Islet precursor cell (in vitro differentiated cells): ENCODE results near the gene TMEM214.
"Not testable (repeated sequence)": the region's sequence is repeated elsewhere in the genome, so short reads cannot be mapped to it uniquely, and the experiment has no call there.

ENCODE experiments used
- DNase-seq: peaks from one replicate; pipeline ENCODE4 v3.0.0-alpha.2; 2018

The TMEM214 gene

DNA sequence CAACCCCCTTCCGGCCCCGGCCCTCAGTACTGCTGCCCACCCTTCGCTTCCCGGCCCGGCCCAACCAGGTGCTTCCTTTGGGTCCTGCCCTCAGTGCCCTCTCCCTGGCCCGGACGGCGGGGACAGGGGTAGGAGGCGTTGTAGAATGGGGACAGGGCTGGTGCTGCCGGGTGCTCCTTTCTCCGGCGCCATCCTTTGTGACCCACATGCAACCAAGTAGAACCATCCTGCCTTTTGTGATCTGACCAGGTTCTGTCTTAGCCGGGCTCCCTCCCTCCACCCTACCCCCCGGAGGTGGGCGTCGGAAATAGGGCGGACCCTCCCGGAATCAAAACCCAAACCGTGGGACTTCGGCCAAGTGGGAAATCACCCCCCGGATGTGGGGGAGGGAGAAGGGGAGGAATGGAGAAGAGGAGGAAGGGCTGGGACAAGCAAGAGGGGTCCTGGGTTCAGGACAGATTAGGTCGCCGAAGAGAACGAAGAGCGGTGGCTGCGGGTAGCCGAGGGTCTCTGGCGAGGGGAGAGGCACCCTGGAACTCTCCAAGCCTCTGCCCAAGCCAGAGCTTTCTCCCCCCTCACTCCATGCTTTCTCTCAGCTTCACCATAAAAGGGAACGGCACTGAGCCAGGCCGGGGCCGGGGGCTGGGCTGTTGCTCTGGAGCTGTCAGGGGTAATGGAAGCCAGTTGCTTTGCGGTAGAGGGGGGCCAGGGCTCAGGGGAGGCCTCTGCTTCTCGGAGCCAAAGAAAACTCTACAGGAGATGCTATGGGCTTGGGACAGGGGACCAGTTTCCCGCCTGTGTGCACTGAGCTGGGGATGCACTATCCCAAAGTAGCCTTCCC, 39.4 kb downstream of the TMEM214 start:
- DNase-seq = peak; percentile 85

DNA sequence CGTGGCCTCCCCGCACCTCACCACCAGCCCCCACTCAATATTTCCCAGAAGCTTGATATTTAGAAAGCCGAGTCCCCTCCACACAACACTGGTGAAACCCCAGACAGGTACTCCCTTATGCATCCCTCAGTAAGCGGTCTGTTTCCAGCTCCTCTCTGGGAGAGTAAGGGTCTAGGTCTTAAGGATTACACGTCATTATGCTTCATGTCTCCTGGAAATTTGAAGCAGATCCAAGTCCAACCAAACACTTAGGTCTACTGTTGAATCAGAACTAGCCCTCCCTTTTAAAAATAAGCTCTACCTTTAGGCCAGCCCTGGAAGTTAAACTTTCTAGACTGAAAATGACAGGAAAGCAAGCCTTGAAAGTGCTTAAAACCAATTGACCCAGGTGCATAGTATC, 40.2 kb downstream of the TMEM214 start:
- no peak for DNase-seq

DNA sequence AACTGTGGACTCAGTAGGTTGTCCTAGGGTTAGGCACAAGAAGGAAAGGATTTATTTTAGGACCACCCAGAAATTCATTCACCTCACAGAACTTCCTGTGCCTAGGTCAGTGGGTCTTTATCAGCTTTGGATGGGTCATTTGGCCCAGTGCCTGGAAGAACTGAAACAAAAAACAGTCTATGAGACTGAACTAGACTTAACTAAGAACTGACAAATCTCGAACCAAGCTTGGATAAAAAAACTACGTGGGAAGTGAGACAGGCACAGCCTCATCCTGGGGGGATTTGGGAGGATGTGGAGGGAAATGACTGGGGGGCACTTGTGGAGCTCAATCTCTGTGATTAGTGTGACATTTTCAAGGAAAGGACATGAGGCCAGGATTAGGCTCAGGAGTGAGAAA, 41.0 kb downstream of the TMEM214 start:
- no peak for DNase-seq

DNA sequence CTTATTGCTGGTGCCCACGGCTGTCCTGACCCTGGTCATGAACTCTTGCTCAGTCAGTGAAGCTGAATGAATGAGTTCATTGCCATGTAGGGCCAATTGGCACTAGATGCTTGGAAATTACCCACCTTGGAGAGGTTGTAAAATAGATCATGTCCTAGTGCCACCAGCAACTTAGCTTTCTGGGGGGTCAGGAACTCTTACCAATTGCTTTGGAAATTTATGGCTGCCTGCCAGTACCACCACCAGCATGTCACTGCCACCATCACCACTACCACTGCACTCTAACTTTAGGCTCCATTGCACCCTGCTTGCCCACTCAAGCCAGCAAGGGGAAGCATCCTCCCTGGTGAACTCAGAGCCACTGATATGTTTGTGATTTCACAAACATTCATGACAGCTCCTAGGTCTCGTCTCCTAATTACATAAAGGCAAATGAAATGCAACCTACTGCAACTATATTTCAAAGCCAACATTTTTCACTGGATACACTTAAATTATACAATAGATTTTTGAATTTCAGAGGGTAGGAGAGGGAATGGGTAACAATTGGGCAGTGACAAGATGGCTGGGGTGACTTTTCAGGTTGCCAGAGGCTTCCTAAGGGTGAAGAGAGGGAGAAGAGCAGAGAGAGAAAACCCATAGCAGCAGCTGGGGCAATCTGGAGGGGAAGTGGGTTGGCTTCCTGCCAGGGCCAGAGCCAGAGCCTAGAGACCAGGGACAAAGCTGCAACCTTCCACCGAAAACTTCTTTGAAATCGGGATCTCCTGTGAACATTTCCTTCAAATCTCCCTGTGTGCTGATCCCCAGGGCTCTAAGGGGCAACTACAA, 42.2 kb downstream of the TMEM214 start:
- DNase-seq = no peak

DNA sequence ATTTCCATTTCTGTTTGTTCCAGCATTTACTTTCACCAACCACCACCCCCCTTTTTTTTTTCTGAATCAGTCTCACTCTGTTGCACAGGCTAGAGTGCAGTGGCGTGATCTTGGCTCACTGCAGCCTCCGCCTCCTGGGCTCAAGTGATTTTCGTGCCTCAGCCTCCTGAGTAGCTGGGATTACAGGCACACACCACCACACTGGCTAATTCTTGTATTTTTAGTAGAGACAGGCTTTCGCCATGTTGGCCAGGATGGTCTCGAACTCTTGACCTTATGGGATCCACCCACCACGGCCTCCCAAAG, 42.8 kb downstream of the TMEM214 start:
- not testable (repeated sequence) for DNase-seq

DNA sequence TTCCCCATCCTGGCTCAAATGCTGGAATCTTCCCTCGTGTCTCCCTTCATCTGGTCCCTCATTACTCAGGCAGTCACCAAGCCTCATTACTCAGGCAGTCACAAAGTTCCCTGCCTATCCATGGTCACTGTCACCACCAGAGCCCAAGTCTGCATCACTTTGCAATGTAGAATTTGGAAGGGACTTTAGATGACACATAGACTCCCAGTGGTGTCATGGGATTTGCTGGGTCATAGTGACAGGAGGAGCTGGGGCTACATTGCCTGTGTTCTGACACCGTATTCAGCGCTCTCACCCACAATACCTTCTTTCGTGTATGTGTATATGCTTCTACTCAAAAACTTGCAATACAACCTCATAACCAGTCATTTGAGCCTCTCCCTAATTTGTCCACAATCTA, 43.6 kb downstream of the TMEM214 start:
- DNase-seq = no peak

DNA sequence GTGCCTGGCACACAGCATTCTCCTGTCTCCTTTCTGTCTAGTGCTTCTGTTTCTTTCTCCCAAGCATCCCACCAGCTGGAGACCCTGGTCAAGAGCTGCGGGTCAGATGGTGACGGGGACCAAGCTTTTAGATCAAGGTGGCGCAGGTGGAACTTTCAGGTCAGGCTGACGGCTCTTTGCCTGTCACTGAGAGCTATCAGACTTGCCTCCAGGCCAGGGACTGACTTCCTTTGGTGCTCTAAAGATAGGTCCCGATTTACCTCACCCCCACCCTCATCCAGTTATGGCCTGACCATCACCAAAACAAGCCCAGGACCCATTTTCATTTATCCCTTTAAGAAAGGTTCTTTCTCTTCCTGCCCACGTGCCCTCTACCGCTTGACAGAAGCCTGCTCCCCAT, 44.5 kb downstream of the TMEM214 start:
- no peak for DNase-seq

DNA sequence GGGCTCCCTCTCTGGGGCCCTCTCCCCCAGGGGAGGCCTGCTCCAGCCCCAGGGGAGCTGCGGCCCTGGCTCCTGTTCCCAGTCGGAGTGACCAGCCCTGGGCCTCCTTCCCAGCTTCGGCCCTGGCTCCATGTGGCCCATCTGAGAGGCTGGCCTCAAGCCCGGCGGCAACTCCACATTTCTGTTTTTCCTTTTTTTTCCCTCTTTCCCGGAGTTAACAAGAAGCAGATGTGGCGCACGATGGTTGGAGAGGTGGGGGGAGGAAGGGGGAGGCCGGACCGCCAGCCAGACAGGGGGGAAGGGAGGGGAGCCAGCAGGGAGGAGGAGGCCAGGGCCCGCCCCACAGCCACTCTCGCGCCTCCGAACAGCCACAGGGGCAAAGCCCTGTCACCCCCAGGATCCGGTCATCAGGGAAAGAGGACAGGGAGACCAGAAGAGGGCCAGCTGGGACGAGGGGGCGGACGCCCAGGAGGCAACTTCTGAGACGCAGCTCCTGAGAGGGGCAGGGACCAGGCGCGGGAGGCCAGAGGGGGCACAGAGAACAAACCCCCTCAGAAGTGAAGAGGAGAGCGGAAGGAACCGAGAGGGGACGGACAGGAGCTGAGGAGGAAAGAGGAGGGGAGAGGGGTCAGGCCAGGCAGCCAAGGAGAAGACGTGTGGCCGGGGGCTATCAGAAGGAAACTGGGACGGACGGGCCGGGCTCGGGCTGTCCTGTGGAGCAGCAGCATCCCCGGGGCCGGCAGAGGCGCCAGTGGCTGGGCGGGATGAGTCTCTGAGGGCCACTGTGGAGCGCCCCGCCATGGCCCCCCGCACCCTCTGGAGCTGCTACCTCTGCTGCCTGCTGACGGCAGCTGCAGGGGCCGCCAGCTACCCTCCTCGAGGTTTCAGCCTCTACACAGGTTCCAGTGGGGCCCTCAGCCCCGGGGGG, 45.8 kb downstream of the TMEM214 start, which contains the start of gene EMILIN1:
TSS of gene EMILIN1 (plus strand) at position 349 of the 928 bp plus-strand sequence. CDS start at position 800, 451 bp downstream.
- peak; percentile 70 for DNase-seq

DNA sequence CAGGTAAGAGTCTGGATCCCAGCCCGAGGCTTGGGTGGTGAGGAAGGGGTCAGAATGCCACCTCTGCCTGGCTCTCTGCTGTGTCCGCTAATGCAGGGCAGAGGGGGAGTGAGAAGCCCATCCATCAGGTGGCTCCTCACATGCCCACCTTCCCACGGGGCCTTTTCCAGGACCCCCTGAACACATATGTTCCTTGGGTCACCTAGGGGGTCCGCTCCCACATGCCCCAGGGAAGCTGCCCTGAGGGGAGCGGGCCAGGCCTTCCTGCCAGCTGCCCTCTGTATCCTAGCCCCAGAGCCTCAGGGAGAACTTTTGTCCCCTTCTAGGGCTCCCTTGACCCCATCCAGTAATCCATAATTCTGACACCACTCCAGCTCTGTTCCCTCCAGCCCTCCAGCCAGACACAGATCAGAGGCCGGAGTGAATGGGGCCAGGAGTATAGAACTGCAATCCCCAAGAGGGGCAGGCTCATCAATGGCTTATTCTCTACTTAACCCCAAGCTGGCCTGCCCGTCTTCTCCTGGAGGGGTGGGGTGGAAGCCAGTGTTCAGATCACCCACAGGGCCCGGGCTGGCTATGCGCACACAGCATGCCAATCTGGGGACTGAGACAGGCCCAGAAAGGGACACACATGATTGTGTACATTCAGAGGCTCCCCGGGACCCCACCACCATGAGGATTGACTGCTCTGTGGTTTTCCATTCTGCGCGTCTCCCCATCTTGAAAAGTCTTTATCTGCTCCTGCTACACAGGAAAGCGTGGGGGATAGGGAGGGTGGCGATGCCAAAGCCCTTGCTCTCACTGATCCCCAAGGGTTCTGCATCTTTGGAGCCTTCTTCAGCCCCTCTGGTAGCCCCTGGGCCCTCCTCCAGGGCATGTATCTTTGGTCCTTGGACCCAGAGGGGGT, 46.7 kb downstream of the TMEM214 start:
- no peak for DNase-seq

DNA sequence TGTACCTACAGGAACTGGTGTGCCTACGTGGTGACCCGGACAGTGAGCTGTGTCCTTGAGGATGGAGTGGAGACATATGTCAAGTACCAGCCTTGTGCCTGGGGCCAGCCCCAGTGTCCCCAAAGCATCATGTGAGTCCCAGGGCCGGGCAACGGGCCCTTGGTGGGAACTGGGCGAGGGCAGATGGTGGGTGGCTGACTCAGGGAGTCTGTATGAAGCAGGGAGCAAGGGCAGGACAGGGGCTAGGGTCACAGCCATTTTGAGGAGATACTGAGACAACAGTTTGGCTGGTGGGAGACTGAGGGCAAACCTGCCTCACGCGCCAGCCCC, 47.3 kb downstream of the TMEM214 start:
- DNase-seq = no peak

DNA sequence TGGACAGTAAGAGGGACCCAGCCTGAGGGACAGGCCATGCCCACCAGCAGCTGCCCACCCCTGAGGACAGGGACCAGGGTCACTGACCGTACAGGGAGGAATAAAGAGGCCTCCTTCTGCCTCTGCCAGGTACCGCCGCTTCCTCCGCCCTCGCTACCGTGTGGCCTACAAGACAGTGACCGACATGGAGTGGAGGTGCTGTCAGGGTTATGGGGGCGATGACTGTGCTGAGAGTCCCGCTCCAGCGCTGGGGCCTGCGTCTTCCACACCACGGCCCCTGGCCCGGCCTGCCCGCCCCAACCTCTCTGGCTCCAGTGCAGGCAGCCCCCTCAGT, 47.8 kb downstream of the TMEM214 start:
- DNase-seq = no peak

DNA sequence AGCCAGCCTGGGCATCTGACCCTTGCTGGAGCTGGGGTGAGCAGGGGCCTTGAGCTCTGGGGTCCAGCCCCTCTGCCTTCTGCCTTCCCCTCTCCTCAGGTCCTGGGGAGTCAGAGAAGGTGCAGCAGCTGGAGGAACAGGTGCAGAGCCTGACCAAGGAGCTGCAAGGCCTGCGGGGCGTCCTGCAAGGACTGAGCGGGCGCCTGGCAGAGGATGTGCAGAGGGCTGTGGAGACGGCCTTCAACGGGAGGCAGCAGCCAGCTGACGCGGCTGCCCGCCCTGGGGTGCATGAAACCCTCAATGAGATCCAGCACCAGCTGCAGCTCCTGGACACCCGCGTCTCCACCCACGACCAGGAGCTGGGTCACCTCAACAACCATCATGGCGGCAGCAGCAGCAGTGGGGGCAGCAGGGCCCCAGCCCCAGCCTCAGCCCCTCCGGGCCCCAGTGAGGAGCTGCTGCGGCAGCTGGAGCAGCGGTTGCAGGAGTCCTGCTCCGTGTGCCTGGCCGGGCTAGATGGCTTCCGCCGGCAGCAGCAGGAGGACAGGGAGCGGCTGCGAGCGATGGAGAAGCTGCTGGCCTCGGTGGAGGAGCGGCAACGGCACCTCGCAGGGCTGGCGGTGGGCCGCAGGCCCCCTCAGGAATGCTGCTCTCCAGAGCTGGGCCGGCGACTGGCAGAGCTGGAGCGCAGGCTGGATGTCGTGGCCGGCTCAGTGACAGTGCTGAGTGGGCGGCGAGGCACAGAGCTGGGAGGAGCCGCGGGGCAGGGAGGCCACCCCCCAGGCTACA, 49.4 kb downstream of the TMEM214 start:
- no peak for DNase-seq

DNA sequence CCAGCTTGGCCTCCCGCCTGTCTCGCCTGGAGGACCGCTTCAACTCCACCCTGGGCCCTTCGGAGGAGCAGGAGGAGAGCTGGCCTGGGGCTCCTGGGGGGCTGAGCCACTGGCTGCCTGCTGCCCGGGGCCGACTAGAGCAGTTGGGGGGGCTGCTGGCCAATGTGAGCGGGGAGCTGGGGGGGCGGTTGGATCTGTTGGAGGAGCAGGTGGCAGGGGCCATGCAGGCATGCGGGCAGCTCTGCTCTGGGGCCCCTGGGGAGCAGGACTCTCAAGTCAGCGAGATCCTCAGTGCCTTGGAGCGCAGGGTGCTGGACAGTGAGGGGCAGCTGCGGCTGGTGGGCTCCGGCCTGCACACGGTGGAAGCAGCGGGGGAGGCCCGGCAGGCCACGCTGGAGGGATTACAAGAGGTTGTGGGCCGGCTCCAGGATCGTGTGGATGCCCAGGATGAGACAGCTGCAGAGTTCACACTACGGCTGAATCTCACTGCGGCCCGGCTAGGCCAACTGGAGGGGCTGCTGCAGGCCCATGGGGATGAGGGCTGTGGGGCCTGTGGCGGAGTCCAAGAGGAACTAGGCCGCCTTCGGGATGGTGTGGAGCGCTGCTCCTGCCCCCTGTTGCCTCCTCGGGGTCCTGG, 50.1 kb downstream of the TMEM214 start:
- no peak for DNase-seq

DNA sequence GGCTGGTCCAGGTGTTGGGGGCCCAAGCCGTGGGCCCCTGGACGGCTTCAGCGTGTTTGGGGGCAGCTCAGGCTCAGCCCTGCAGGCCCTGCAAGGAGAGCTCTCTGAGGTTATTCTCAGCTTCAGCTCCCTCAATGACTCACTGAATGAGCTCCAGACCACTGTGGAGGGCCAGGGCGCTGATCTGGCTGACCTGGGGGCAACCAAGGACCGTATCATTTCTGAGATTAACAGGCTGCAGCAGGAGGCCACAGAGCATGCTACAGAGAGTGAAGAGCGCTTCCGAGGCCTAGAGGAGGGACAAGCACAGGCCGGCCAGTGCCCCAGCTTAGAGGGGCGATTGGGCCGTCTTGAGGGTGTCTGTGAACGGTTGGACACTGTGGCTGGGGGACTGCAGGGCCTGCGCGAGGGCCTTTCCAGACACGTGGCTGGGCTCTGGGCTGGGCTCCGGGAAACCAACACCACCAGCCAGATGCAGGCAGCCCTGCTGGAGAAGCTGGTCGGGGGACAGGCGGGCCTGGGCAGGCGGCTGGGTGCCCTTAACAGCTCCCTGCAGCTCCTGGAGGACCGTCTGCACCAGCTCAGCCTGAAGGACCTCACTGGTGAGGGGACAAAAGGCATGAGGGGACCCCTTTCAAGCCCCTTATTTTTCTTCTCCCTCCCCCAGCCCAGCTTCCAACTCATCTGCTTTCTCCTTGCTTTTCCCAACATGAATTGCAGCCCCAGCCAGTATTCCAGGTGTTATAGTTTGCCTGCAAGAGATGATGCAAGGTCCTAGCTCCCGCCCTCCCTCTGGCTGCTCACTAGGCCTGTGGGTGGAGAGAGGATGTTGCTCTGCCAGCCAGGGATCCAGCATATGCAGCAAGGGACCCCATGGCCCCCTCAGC, 50.9 kb downstream of the TMEM214 start:
- no peak for DNase-seq

DNA sequence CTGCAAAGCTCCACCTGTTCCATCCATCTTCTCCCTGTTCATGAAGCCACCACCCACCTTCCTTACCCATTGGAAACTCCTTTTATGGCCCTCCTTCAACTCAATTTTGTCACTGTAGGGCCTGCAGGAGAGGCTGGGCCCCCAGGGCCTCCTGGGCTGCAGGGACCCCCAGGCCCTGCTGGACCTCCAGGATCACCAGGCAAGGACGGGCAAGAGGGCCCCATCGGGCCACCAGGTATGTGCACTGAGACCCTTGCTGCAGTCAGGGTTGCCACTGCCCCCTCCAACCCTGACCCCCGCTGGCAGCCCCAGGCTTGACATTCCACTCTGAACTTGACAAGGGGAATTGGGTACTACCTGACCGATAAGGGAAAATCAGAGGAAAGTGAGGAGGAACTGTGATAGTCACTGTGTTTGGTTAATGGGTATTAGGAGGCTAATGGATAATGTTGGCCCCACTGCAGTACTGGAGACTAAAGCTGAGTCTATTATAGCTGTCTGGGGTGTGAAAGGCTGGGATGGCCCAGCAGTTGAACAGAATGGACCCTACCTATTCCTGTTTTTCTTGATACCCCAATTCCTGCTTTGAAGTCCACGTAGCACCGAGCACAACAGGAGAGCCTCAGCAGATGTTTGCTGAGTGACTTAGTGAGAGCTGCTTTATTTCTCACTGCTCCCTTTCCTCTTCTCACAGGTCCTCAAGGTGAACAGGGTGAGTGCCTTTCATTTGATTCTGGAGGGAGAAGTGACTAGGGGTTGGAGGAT, 51.7 kb downstream of the TMEM214 start:
- no peak for DNase-seq

DNA sequence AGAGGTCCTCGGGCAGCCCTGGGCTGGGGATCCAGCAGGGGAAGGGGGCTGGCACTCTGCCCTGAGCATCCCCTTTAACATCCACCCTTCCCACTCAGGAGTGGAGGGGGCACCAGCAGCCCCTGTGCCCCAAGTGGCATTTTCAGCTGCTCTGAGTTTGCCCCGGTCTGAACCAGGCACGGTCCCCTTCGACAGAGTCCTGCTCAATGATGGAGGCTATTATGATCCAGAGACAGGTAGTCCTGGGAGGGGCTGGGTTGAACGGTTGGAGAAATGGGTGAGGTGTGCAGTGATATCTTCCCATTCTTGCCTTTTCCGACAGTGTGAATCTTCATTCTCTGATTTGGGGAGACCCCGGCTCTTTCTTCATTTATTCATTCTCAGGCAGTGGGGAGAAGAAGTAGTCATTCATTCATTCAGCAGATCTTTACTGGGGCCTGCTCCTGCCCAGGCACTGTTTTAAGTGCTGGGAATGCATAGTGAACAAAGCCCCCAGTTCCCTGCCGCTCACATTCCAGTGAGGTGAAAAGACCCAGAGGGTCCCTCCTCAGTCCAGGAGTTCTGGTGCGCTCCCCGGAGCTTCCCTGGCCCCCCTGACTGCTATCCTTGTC, 52.4 kb downstream of the TMEM214 start:
- no peak for DNase-seq

DNA sequence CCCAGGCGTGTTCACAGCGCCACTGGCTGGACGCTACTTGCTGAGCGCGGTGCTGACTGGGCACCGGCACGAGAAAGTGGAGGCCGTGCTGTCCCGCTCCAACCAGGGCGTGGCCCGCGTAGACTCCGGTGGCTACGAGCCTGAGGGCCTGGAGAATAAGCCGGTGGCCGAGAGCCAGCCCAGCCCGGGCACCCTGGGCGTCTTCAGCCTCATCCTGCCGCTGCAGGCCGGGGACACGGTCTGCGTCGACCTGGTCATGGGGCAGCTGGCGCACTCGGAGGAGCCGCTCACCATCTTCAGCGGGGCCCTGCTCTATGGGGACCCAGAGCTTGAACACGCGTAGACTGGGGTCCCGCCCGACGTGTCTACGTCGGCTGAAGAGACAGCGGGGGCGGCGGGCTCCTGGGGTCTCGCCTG, 52.9 kb downstream of the TMEM214 start:
- peak; percentile 85 for DNase-seq

DNA sequence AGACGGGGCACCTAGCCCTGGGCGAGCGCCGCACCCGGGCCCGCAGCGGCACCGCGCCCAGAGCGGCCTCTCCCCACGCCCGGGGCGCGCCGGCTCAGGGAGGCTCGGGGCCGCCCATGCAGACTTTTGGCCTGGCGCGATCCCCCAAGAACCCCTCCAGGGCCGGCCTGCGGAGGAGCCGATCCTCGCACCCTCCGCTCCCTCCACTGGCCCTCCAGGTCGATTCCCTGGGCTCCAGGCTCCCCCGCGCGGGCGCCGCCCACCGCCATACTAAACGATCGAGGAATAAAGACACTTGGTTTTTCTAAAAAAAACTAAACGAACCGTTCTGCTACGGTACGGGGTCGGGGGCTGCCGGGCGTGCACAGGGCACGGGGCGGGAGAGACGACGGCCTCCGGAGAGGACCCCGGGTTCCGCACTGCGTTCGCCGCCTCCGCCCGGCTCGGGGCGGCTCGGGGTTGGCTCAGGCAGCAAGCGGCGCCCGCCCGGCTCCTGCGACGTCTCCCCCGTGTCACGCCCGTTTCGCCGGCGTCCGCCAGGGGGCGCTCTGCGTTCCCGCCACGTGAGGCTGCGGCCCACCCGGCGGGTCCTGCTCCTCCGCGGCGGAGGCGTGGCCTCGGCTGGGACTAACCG, 53.4 kb downstream of the TMEM214 start:
- DNase-seq = peak; percentile 98
